ENCODE data around the gene EN2. TPM values are rescaled to one million over a fixed set of nuclear protein-coding genes. Genes with fewer than 3 reads are reported as not detected.

The EN2 gene
- total RNA-seq, 2 donors from 2014 or later = not detected

- Histone ChIP-seq H3K9ac (ENCODE audit: low read depth in 2 of 2, low read length in 2 of 2) (no peak overlapping the region), H3K36me3 (no peaks in the 10 kb centered on the region), H3K9me3 (no peaks in the 10 kb centered on the region), H3K27ac (no peak overlapping the region), H3K4me1 (no peaks in the 10 kb centered on the region), H3K4me3 (no peak overlapping the region), H3K27me3 (peaks cover 95% of the 10 kb centered on the region)
- intact Hi-C loops (cut with DNase I) = no loop called here
- no peak for TF ChIP-seq CTCF (IDR thresholded peaks at IDR 0.05)
- DNase-seq = no peak
Observed at GRCh38 chr7:155460926-155461613, 3.1 kb downstream of the EN2 start.

- Histone ChIP-seq H3K4me3 (no peak overlapping the region), H3K36me3 (no peaks in the 10 kb centered on the region), H3K27me3 (peaks cover 95% of the 10 kb centered on the region), H3K9me3 (no peaks in the 10 kb centered on the region), H3K27ac (no peak overlapping the region), H3K4me1 (peaks cover 3% of the 10 kb centered on the region), H3K9ac (ENCODE audit: low read depth in 2 of 2, low read length in 2 of 2) (no peak overlapping the region)
- DNase-seq = no peak
- intact Hi-C loops (cut with DNase I) = no loop called here
- TF ChIP-seq CTCF (IDR thresholded peaks at IDR 0.05) = no peak
Observed at GRCh38 chr7:155461631-155462030, 3.7 kb downstream of the EN2 start.

- Histone ChIP-seq H3K36me3 (no peaks in the 10 kb centered on the region), H3K27ac (no peak overlapping the region), H3K4me1 (peaks cover 8% of the 10 kb centered on the region), H3K4me3 (no peak overlapping the region), H3K9ac (ENCODE audit: low read depth in 2 of 2, low read length in 2 of 2) (no peak overlapping the region), H3K9me3 (no peaks in the 10 kb centered on the region), H3K27me3 (peaks cover 95% of the 10 kb centered on the region)
- TF ChIP-seq CTCF (IDR thresholded peaks at IDR 0.05) = no peak
- no peak for DNase-seq
- intact Hi-C loops (cut with DNase I) = no loop called here
Observed at GRCh38 chr7:155462163-155462735, 4.3 kb downstream of the EN2 start.

GRCh38 chr7:155463114-155463811 lies 5.3 kb downstream of the EN2 start:
- intact Hi-C loops (cut with DNase I) = no loop called here

GRCh38 chr7:155464183-155464582 lies 6.3 kb downstream of the EN2 start:
- TF ChIP-seq CTCF (IDR thresholded peaks at IDR 0.05) = no peak
- H3K9me3 ChIP-seq = no peaks in the 10 kb centered on the region
- no peak overlapping the region for H3K27ac ChIP-seq
- H3K9ac ChIP-seq (ENCODE audit: low read depth in 2 of 2, low read length in 2 of 2) = no peak overlapping the region
- no peak overlapping the region for H3K4me3 ChIP-seq
- intact Hi-C loops (cut with DNase I) = no loop called here
- H3K4me1 ChIP-seq = peaks cover 8% of the 10 kb centered on the region
- peaks cover 98% of the 10 kb centered on the region for H3K27me3 ChIP-seq
- no peaks in the 10 kb centered on the region for H3K36me3 ChIP-seq
- no peak for DNase-seq

More at GRCh38 chr7:155463114-155463811, 5.3 kb downstream of the EN2 start:
- H3K9ac ChIP-seq (ENCODE audit: low read depth in 2 of 2, low read length in 2 of 2) = no peak overlapping the region
- no peaks in the 10 kb centered on the region for H3K9me3 ChIP-seq
- DNase-seq = no peak
- peaks cover 8% of the 10 kb centered on the region for H3K4me1 ChIP-seq
- H3K27ac ChIP-seq = no peak overlapping the region
- H3K4me3 ChIP-seq = no peak overlapping the region
- H3K36me3 ChIP-seq = no peaks in the 10 kb centered on the region
- H3K27me3 ChIP-seq = peaks cover 100% of the 10 kb centered on the region
- no peak for TF ChIP-seq CTCF (IDR thresholded peaks at IDR 0.05)
